HG02970 (cell line): Measurements from ENCODE around the gene PTPA.
A peak's percentile ranks its signal among the peaks of the same experiment; 100 is the strongest.

ENCODE experiments used
- ATAC-seq: cut with Tn5 transposase; IDR thresholded peaks from one replicate; pipeline ENCODE4 v1.9.1; 2021; ENCODE audit warnings: mild to moderate bottlenecking, moderate library complexity, moderate number of reproducible peaks; ENCODE audit not compliant: unreplicated experiment, low FRiP score

Gene PTPA

GRCh38 chr9:129110740-129111527 is at the start of gene PTPA, which contains the start of gene CRAT:
TSS of gene PTPA (plus strand) at chr9:129111415. CDS start at chr9:129111601, 186 bp downstream.
TSS of gene CRAT (minus strand) at chr9:129110793. CDS start at chr9:129110509, 284 bp downstream.
- ATAC-seq: peak; percentile 78

GRCh38 chr9:129063061-129063460 is 48.2 kb upstream of the PTPA start:
- no peak for ATAC-seq

GRCh38 chr9:129064499-129064908 is 46.7 kb upstream of the PTPA start:
- no peak for ATAC-seq

- ATAC-seq: no peak
These were observed 43.1 kb upstream of the PTPA start for GRCh38 chr9:129068110-129068509.

GRCh38 chr9:129068990-129069861 is 42.0 kb upstream of the PTPA start:
- ATAC-seq: no peak

GRCh38 chr9:129069862-129070641 is 41.2 kb upstream of the PTPA start:
- no peak for ATAC-seq

- ATAC-seq: no peak
These were observed 40.3 kb upstream of the PTPA start for GRCh38 chr9:129070696-129071525.

- no peak for ATAC-seq
These were observed 39.6 kb upstream of the PTPA start for GRCh38 chr9:129071526-129072126.

GRCh38 chr9:129072171-129072570 is 39.0 kb upstream of the PTPA start:
- no peak for ATAC-seq

GRCh38 chr9:129073404-129073803 is 37.8 kb upstream of the PTPA start:
- ATAC-seq: no peak

GRCh38 chr9:129074106-129074505 is 37.1 kb upstream of the PTPA start:
- no peak for ATAC-seq

GRCh38 chr9:129075996-129076639 is 35.1 kb upstream of the PTPA start:
- ATAC-seq: no peak

- ATAC-seq: no peak
These were observed 34.6 kb upstream of the PTPA start for GRCh38 chr9:129076640-129077037.

- no peak for ATAC-seq
These were observed 34.0 kb upstream of the PTPA start for GRCh38 chr9:129077236-129077635.

GRCh38 chr9:129078691-129079503 is 32.3 kb upstream of the PTPA start:
- ATAC-seq: no peak

- no peak for ATAC-seq
These were observed 31.4 kb upstream of the PTPA start for GRCh38 chr9:129079829-129080228.

- ATAC-seq: no peak
These were observed 31.0 kb upstream of the PTPA start for GRCh38 chr9:129080298-129080600.
